IPS-NIHi7 (cell line): ENCODE results near the gene APOA1.
"Not testable (repeated sequence)": the region's sequence is repeated elsewhere in the genome, so short reads cannot be mapped to it uniquely, and the experiment has no call there.

Experiments used
- DNase-seq: peaks from one replicate; pipeline ENCODE4 v3.0.0; 2012; ENCODE audit warnings: mixed read lengths; ENCODE audit errors: extremely low spot score

APOA1 gene

DNA sequence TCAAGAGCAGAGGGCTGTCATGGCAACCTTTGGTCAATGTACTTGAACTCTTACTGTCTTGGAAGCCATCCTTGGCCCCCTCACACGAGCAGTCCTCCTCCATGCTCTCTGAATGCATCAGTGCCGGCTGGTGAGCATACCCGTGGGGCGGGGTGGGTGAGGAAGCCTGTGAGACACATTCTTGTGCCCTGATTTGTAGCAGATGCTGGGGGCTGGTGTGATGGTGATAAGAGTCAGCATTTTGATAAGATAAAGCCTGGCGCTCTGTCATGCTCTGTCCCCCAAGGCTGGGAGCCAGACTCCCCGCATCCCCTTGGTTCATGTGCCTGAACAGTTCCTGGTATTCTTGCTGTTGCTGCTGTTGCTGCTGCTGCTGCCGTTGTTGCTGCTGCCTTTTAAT is 20.5 kb upstream of the APOA1 start:
- no peak for DNase-seq

DNA sequence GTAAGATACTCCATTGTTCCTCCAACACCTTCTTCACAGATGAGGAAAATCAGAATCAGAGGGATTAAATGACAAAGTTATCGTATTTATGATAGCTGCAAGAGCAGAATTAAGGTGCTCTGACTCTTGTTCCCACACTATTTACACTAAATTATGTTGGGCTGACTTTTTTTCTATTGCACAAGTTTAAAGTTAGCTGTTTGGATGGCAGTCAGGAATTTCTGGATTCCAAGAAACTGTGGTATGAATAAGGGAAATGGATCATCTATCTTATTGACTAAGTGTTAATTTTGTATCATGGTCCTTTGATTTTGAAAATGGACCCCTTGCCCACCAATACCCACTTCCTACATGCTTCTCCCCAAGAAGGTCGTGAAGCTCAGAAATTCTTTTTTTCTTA is 19.9 kb upstream of the APOA1 start:
- DNase-seq: no peak

DNA sequence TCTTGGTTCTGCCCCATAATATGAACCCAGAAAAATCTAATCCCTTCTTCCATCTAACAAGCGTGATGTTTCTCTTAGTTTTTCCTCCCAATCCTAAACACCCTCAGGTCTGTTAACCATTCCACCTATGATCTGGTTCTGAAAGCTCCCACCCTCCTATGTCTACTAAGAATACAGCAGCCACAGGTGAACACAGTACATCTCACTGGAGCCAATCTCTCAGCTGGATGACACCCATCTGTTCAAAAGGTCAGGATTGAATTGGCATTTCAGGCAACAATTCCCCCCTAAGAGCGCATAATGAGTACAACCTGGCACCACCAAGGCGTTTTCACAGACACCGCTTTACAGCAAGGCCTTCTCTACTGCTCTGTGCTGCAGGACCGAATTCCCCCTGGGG is 19.0 kb upstream of the APOA1 start:
- DNase-seq: no peak

GRCh38 chr11:116855413-116855812 is 18.0 kb upstream of the APOA1 start:
- DNase-seq: no peak

DNA sequence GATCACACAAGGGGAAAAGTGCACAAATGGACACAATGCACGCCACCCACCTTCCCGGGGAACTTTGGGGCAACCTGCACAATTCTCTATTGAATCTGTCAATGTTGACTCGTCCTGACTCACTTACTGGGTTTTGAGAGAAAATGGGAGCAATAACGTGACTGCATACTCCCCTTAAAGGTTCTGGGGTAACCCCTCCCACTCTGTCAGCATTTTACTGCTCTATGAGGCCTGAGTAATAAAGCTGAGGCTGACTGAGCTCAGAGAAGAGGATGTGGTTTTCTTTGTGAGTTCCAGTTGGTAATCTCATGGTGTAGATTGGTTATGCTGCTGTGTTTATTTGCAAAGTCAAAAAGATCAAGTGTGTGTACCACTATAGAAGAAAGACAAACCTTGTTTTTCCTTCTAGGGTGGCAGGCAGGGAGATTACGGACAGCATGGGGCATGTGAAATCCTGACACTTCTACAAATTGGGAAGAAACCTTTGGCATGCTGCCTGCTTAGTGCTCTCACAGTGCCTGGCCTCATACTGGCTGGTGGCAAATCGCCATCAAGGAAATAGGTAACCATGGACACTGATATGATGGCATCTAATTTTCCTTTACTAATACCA is 16.1 kb upstream of the APOA1 start:
- no peak for DNase-seq

DNA sequence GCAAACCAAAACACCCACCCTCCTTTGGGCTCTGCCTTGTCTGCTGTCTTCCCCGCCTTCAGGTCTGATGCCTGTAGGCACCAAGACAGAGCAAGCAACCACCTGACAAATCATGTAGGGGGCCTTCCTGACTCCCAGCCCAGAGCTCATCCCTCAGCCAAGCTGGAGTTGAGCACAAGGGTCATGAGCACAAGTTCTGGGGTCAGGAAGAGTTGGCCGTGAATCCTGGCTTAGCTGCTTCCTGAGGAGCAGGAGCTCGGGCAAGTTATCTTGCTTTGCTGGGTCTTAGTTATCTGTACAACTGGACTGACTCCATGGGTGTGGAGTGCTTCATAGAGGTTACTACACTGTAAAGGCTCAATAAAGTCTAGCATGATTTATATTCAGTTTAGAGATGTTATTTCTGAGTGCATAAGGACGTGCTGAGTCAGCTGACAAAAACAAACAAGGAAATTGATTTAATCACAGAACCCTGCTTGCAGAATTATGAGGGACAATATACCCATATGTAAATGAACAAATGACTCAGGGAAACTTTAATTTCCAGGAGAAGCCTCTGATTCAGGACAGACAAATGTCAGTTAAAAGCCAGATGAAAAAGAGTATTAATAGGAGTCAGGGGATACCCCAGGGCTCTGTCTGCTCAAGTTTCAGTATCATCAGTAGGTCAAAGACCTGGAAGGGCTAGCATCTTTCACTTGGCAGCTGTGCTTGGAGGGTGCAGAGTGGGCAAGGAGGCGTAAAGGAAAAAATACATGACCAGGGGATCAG is 15.0 kb upstream of the APOA1 start:
- DNase-seq: no peak

GRCh38 chr11:116851626-116852025 is 14.2 kb upstream of the APOA1 start:
- DNase-seq: no peak

- no peak for DNase-seq
Measured at GRCh38 chr11:116849486-116849885, 12.1 kb upstream of the APOA1 start.

DNA sequence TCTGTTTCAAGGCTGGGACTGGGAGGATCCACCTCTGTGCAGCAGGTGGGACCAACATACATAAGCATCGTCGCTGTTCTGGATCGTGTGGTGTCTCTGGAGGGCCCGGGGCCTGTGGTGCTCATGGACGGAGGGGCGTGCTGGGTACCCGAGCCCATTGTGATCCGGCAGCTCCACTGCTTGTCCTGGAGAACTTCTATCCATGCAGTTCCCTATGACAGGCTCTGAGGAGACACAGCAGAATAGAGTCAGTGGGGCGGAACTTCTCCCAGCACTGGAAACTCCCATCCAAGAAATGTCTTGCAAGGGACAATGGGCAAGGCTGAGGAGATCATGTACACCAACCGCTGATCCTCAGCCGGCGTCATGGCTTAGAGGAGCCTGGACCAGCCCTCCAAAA is 11.6 kb upstream of the APOA1 start:
- DNase-seq: no peak

GRCh38 chr11:116847612-116848011 is 10.2 kb upstream of the APOA1 start:
- DNase-seq: no peak

DNA sequence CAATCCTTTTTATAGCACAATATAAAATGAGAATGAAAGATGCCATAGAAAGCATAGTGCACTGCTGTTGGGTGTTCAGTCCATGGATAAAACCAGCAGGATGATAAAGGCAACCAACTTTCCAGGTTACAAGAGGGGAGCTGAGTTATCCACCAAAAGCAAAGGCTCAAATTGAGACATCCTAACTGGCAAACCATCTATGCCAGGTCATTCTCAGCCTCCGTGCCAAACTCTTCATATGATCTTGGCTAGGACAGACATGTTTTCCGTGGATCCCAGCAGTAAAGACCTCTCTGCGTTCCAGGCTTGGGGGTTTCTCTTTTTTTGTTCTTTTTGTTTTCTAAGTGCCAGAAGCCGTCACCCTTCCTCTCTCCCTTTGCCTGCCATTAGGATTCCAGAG is 7.3 kb upstream of the APOA1 start:
- no peak for DNase-seq

- DNase-seq: no peak
Measured at GRCh38 chr11:116843661-116844060, 6.2 kb upstream of the APOA1 start.

DNA sequence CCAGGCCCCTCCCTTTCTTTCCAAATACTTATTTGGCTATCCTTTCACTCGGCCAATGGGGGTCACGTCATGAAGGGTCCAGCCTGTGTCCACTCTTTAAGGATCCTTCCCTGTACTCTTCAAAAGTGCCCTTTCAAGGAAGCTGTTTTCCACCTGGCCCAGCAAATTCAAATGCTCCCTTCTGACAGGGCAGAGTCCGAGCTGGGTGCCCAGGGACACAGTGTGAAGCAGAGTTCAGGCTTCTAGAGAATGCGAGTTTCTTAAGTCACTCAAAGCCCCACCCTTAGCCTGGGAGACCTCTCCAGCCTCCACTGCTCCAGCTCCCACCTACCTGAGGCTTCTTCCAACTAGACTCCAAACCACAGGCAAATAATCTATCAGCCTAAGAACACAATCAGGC is 5.5 kb upstream of the APOA1 start:
- DNase-seq: no peak

- DNase-seq: no peak
Measured at GRCh38 chr11:116842117-116842516, 4.7 kb upstream of the APOA1 start.

DNA sequence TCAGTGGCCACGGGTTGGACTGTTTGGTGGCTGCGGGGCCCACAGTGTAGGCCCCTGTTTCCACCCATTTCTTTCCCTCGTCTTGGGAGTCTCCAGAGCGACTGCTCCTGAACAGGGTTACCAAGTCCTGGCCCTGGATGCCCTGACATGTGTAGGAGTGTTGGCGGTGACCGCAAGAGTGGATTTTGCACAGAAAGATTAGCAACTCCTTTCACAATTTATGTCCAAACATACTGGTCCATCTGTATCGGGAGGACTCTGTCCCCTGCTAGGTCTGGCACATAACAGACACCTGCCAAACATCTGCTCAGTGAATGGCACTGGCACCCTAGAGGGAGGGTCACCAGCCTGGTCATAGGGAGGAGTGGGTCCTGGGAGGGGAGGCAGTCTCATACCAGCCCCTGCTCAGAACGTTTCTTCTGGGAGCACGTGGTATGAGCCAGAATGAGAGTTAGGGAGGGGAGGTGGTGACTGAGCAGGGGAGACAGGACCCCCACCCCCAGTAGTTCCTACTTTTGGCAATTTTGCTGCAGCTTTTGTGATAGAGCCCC is 3.4 kb upstream of the APOA1 start:
- DNase-seq: no peak

GRCh38 chr11:116840224-116840745 is 2.9 kb upstream of the APOA1 start:
- peak; percentile 58 for DNase-seq

- DNase-seq: no peak
Measured at GRCh38 chr11:116838321-116839084, 1.1 kb upstream of the APOA1 start.

DNA sequence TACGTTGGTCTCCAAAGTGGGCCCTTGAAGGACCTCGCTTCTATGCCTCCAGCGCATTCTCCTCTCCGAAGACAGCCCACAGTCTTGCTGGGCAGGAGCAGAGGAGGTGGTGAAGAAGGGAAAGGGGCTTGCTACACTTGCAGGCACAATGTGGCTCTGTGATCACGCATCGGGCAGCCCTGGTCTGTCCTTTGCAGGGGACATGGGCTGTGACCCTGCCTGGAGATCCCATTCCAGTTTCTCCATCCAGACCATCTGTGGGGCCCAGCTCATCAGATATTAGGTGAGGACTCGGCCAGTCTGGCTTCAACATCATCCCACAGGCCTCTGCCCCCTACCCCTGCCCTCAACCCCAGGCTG is 810 bp downstream of the APOA1 start:
- no peak for DNase-seq

- peak; percentile 92 for DNase-seq
Measured at GRCh38 chr11:116835791-116836631, 1.4 kb downstream of the APOA1 start.

- DNase-seq: no peak
Measured at GRCh38 chr11:116835042-116835772, 2.2 kb downstream of the APOA1 start.

- not testable (repeated sequence) for DNase-seq
Measured at GRCh38 chr11:116834535-116835041, 2.8 kb downstream of the APOA1 start.
